Smooth muscle cell of the brain vasculature (primary cell): Measurements from ENCODE around the gene CBS.
"Not testable (repeated sequence)": the region's sequence is repeated elsewhere in the genome, so short reads cannot be mapped to it uniquely, and the experiment has no call there.

Source experiments
- DNase-seq: peaks from one replicate; pipeline ENCODE4 v3.0.0-alpha.2; 2012; ENCODE audit warnings: low read depth, low spot score

Gene CBS

DNA sequence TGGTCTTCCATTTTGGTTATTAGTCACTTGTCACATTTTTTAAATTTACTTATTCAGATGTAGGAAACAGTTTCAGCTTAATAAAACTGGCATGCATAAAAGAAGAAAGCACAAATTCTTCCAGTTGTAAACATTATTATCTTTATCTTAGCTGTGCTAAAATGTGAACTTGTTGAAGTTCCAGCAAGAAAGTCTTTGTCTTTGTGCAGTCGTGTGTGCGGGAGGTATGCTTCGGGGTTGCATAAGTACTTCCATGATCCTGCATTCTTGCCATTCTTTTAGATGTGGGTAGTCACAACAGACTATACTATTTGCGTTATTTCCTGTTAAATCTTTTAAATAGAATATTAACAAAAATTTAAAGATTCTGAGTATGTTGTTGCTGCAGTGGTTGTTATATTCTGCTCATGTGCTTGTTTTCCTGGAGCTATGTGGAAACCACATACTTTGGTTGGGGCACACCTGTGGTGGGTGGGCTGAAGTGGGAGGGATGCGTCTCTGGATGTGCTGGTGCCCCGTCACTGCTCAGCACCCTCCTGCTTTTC, 49.9 kb downstream of the CBS start:
- DNase-seq: no peak

DNA sequence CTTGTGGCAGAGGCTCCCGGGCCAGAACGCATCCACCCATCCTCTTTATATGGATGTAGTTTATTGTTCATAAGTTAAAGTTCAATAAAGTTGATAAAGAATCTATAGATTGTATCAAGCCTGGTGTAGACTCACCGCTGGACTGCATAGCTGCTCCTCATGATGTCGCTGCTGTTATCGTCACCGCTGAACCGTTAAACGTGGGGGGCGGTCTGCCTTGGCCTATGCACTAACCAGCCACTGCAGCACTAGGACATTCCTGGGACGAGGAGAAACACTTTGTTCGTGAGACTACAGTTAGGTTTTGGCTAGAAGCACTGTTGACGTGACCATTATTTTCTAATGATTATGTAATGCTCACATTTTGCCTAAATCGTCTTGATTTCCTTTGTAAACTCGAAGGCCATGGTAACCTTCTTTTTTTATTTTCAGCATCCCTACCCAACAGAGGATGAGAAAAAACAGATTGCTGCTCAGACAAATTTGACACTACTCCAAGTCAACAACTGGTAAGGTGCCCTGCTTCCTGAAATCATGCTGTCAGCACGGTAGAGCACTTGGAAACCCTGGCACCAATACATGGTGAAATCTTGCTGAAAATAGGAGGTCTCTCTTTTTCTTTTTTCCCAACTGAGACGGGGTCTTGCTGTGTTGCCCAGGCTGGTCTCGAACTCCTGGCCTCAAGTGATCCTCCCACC, 51.0 kb downstream of the CBS start:
- DNase-seq: no peak

DNA sequence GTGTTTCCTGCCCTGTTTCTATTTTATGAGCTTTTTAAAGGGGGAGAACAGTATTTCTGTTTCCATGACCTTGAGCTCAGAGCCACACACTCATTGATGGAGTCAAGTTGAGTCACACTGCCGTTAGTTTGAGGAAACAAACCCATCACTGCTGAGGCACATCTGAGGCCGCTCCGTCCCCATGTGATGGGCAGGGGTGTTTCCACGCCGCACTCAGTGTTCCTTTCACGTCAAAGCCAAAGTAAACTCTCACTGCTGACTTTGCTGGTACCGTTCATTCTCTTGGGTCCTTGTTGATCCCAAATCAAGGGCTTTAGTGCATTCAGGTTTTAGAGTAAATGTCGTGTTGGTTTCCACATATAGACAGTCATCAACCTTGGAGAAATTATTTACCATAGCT, 52.5 kb downstream of the CBS start:
- DNase-seq: no peak

DNA sequence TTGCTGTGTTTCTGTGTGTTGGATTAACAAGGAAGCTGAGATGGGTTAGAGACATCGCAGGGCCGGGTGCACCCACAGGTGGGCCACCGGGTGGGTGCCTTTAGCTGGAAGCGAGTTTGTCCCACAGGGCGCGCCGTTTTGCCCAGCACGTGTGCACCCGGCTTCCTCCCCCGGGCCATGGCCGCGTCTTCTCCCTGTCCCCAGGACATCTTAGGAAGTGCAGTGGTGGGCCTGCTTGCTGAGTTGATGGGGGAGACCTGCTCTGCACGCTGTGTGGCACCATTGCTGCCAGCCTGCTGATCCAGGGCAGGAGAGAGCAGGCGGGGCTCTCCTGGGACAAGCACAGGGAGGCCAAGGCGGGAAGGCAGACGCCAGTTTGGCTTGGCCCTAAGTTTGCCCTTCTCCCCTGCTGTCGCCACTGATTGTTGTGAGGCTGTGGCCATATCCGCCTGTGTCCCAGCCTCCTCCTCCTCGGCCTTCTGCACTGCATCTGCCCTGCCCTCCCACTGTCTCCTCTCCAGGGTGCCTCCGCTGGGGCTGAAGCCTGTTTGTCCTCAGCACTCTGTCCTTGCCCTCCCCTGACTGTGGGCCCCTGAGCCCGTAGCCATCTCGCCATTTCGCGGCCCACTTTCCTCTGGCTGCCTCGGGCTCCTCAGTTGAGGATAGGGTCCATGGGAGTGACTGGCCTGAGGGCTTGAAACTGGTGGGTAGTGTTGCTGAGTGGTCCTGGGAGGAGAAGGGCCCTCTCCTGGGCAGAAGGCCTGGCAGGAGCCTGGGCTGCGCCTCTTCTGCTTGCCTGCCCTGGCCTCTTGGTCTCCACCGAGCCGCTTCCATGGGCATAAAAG, 53.7 kb downstream of the CBS start:
- DNase-seq: no peak

DNA sequence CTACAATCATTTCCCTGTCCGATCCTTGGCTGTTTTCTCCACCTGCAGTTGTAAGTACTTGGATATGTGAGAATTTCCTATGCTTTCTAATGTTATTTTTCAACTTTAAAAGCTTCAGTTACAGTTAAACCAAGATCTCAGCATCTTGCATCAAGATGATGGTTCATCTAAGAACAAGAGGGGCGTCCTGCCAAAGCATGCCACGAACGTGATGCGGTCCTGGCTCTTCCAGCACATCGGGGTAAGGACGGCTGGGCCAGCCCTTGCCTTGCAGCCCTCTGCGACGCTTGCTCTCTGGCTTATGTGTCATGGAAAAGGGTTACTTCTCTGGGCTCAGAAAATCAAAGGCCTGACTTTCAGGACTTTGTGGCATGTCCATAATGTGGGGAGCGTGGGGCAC, 54.4 kb downstream of the CBS start:
- no peak for DNase-seq

DNA sequence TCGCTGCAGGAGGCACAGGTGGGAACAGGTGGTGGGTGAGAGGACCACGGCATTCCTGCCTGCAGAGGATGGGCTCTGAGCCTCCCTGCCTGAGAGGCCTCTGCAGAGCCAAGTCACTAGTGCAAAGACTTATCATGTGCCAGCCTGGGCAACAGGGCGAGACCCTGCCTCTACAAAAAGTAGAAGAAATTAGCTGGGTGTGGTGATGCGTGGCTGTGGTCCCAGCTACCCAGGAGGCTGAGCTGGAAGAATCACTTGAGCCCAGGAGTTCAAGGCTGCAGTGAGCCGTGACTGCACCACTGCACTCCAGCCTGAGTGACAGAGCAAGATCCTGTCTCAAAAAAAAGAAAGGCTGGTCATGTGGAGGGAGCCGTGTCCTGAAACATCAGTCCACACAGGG, 54.9 kb downstream of the CBS start:
- no peak for DNase-seq

DNA sequence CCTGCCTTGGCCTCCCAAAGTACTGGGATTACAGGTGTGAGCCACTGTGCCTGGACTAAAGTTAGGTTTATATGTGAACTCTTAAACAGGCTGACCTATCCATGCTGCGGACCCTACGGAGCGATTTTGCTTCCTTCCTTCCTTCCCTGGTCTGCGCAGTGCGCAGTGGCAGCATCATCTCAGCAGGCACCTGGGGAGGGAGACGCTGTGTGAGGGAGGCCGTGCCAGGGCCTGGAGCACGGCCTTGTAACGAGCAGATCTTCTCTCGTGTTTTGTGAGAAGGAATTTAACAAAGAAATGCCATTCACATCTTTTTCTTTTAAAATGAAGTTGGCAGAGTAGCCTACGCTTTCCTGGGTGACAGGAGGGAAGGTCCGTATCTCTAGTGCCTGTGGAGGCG, 55.5 kb downstream of the CBS start:
- DNase-seq: no peak

DNA sequence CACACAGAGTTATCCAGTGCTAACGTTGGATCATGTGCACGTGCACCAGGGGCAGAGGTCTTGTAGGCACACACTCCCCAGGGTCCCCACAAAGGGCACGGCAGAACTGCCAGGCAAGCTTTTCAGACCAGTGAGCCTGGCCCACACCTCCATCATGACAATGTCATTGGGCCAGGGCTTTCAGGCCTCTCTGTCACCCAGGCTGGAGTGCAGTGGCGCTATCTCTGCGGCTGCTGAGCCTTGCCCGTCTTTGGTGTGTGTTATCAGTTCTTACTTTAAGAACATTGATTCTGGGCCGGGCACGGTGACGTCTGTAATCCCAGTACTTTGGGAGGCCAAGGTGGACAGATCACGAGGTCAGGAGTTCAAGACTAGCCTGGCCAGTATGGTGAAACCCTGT, 57.1 kb downstream of the CBS start:
- no peak for DNase-seq

DNA sequence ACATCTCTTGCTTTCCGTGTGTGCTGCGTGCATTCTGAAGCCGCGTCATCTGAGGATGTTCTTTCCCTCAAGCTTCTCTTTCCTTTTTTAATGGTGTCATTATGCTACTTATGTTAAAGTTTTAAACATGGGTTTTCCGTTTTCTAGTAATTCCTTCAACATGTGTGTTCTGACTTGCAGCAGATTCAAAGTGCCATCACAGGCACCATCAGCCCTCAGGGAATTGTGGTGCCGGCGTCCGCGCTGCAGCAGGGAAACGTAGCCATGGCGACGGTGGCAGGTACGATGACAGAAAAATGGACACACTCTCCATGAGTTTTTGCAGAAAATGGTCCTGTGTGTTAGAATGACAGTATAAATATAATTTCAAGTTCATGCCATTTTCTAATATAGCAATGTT, 58.9 kb downstream of the CBS start:
- no peak for DNase-seq

DNA sequence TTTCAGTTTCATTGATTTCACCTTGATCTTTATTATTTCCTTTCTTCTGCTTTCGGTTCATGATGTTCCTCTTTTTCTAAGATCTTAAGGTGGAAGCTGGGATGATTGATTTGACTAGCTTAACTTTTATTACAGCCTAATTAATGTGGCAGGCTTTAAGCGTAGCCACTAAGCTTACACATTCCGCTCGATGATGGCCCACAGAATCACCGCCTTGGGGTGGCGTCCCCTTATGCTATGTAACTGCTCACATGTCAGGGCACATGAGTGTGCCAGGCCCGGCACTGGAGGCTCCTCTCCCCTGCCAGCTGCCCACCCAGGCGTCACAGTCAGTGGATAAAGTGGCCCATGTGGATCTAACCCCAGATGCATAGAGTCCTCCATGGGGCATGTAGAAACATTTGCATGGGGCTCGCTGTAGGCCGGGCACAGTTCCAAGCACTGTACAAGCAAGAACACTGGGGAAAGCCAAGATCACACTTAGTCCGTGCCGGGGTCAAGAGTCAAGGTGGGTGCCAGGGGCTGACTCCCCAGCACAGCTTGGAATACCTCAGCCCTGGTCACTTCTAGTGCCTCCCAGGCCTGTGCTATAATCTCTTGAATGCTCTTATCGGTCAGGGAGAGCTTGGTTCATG, 59.6 kb downstream of the CBS start:
- no peak for DNase-seq

DNA sequence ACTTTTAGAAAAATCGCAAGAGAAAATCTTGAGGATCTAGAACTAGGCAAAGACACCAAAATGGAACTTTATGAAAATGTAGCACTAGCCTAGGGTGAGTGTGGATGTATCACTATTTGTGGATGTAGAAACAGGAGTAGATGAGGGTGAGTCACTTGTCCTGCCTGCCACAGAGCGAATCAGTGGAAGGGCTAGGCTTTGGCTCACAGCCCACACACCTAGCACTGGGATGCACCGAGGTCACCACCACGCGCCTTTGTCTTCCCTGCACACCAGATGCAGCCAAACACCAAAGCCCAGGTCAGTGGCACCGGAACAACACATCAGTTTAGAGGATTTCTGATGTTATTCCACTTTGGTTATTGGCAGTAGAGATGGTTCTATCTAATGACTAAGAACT, 63.0 kb downstream of the CBS start:
- DNase-seq: no peak

DNA sequence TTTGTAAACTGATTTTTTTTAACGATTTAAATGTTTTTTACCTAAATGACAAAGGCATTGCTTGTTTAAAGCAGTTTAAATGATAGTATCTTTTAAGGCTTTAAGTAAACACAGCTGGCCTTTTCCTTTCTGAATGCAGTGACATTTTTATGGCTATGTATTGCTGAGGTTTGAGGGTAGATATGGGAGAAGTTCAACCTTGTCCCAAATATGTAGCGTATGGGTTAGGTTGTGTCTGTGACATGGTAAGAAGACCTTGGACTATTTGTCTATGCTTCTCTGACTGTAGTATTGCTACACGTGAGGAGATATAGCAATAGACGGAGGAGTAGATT, 68.8 kb downstream of the CBS start:
- DNase-seq: no peak

DNA sequence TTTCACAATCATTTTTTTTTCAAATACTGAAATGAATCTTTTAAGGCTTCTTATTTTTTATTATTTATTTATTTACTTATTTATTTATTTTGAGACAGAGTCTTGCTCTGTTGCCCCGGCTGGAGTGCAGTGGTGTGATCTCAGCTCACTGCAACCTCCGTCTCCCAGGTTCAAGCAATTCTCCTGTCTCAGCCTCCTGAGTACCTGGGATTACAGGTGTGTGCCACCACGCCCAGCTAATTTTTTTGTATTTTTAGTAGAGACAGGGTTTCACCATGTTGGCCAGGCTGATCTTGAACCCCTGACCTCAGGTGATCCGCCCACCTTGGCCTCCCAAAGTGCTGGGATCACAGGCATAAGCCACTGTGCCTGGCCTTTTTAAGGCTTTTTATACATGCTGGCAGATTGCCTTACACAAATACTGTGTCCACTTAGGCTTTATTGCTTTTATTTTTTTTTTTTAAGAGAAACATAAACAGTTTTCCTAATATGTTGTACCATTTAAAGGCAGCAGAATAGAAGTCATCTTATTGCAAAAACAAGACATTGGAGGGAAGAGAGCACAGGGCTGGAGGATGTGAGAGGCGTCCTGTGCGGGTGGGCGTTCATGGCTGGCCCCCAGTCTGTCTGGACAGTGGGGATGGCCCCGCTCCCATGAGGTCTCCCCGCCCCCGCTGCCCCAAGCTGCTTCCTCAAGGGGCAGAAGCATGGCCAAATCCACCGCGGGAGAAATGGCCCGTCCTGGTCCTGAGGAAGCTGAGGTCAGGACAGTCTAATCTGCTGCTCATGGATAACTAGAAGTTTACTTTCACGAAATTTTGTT, 69.4 kb downstream of the CBS start:
- not testable (repeated sequence) for DNase-seq

DNA sequence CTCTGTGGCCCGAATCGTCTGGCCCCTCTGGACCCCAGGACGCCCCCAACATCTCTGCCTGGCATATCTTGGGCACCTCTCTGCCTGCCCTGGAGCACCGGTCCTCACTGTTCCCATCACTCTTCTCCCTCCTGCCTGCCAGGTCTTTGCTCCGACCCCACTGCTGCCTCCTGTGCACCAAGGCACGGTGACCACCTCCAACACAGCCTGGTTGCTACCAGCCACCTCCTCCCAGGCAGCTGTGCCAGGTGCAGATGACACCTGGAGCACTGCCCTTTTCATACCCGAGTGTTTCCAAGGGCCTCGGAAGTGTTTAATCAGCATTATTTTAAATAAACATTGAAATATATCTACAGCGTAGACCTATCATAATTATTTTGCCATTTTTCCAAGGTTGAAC, 70.0 kb downstream of the CBS start:
- DNase-seq: no peak

DNA sequence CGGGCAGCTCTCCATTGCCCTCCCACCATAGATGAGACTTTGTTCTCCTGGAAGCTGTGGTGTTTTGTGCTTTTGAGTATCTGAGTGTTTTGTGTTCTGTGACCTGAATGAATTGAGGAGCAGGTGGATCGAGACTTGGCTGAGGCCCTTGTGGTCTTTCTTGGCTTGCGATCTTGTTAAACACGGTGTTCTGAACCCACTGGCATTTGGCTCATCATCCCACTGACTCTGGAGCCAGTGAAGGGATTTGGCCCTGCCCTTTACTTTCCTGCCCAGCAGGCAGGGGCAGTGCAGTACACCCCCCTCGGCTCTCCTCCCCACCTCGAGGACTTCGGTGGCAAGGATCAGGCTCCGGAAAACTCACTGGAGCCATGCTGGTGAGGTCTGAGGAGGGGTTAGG, 70.7 kb downstream of the CBS start:
- no peak for DNase-seq
